Hepatocyte (in vitro differentiated cells): Measurements from ENCODE around the gene SUMO3.

Source experiments
- EZH2 ChIP-seq: fragments of 200-600 bp; sonication (generic); IDR thresholded peaks from 2 replicates; pipeline ENCODE4 v1.6.1; 2016; ENCODE audit warnings: antibody characterized with exemption, mild to moderate bottlenecking, borderline replicate concordance
- EZH2phosphoT487 ChIP-seq: fragments of 200-600 bp; sonication (generic); IDR thresholded peaks from one replicate; pipeline ENCODE4 v1.6.1; 2018; ENCODE audit warnings: antibody characterized with exemption, mild to moderate bottlenecking, low read depth, moderate library complexity; ENCODE audit not compliant: unreplicated experiment, severe bottlenecking
- TF ChIP-seq, protein P1 (sequence below): fragments of 200-600 bp; sonication (generic); IDR thresholded peaks from 2 replicates; pipeline ENCODE4 v1.5.1; 2016; ENCODE audit warnings: antibody characterized with exemption, mild to moderate bottlenecking; ENCODE audit not compliant: poor library complexity

GRCh38 chr21:44816761-44817505 is 929 bp downstream of the SUMO3 start:
- TF ChIP-seq, protein P1, sequence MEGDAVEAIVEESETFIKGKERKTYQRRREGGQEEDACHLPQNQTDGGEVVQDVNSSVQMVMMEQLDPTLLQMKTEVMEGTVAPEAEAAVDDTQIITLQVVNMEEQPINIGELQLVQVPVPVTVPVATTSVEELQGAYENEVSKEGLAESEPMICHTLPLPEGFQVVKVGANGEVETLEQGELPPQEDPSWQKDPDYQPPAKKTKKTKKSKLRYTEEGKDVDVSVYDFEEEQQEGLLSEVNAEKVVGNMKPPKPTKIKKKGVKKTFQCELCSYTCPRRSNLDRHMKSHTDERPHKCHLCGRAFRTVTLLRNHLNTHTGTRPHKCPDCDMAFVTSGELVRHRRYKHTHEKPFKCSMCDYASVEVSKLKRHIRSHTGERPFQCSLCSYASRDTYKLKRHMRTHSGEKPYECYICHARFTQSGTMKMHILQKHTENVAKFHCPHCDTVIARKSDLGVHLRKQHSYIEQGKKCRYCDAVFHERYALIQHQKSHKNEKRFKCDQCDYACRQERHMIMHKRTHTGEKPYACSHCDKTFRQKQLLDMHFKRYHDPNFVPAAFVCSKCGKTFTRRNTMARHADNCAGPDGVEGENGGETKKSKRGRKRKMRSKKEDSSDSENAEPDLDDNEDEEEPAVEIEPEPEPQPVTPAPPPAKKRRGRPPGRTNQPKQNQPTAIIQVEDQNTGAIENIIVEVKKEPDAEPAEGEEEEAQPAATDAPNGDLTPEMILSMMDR, result no peak
- no peak for TF ChIP-seq EZH2
- no peak for TF ChIP-seq EZH2phosphoT487
